Esophagus muscularis mucosa (tissue), 4 donors: ENCODE results near the gene GFAP. TPM values are rescaled to one million over a fixed set of nuclear protein-coding genes. Genes with fewer than 3 reads are reported as not detected.

ENCODE experiments used
- DNase-seq: peaks from one replicate; pipeline ENCODE4 v3.0.0-alpha.2; 2017; ENCODE audit errors: extremely low spot score
- H3K27ac ChIP-seq, 4 donors: fragments of 200-600 bp; sonication (generic); replicated peaks in 1 of 4; 1 replicate in 3 of 4; 2 replicates in 1 of 4; pipeline ENCODE4 v1.5.1; 2016 to 2019; ENCODE audit warnings: mild to moderate bottlenecking in 1 of 4
- H3K27me3 ChIP-seq, 4 donors: fragments of 200-600 bp; sonication (generic); one replicate each; pipeline versions ENCODE4 v1.5.1 to v1.6.0; 2016 to 2019
- H3K36me3 ChIP-seq, 4 donors: fragments of 200-600 bp; sonication (generic); one replicate each; pipeline ENCODE4 v1.5.1; 2016 to 2019
- H3K4me1 ChIP-seq, 4 donors: fragments of 200-600 bp; sonication (generic); one replicate each; pipeline ENCODE4 v1.5.1; 2016 to 2019
- H3K4me3 ChIP-seq, 4 donors: fragments of 200-600 bp; sonication (generic); 1 replicate in 2 of 4; 2 replicates in 2 of 4; pipeline ENCODE4 v1.5.1; 2016 to 2019; ENCODE audit warnings: mild to moderate bottlenecking in 4 of 4, moderate library complexity in 1 of 4
- H3K9me3 ChIP-seq, 4 donors: fragments of 200-600 bp; sonication (generic); 1 replicate in 3 of 4; 2 replicates in 1 of 4; pipeline ENCODE4 v1.5.1; 2016 to 2019
- EP300 ChIP-seq: sonication (generic); formaldehyde crosslinking; IDR thresholded peaks from one replicate; pipeline ENCODE4 v1.6.1; 2017; ENCODE audit warnings: antibody characterized with exemption
- POLR2A ChIP-seq: fragments of 450-650 bp; IDR thresholded peaks from one replicate; pipeline ENCODE4 v1.6.1; 2017; ENCODE audit warnings: antibody characterized with exemption, moderate library complexity, mild to moderate bottlenecking, low read depth
- POLR2AphosphoS5 ChIP-seq, 2 donors: sonication (generic); formaldehyde crosslinking; IDR thresholded peaks; one replicate each; pipeline ENCODE4 v1.6.1; 2017; ENCODE audit warnings: antibody characterized with exemption in 2 of 2
- WGBS: methylation state at CpG from one replicate; pipeline ENCODE4 v1.1.5; 2018; 5-methylcytosine and 5-hydroxymethylcytosine counted together
- intact Hi-C: fragments of 100-400 bp; cut with DNase I; formaldehyde crosslinking; loops from one replicate; pipeline ENCODE4 v1.15.1; 2023
- total RNA-seq, 4 donors: library from RNA; depleted of rRNA; stranded (reverse); fragments of >200 nt; gene quantifications; one replicate each; pipeline versions ENCODE4 v1.1.0 to v1.2.1, GENCODE V29; 2016
- TF ChIP-seq, protein P1 (sequence below), 3 experiments: fragments of 200-600 bp in 2 of 3; fragments of 450-650 bp in 1 of 3; sonication (generic) in 2 of 3; IDR thresholded peaks; one replicate each; pipeline ENCODE4 v1.5.1; 2017 to 2019; ENCODE audit warnings: antibody characterized with exemption in 3 of 3, mild to moderate bottlenecking in 2 of 3, moderate library complexity in 1 of 3

GFAP gene
- total RNA-seq, 4 donors from 2014 or later = 1.2 to 2.8 TPM; not detected in 2

DNA sequence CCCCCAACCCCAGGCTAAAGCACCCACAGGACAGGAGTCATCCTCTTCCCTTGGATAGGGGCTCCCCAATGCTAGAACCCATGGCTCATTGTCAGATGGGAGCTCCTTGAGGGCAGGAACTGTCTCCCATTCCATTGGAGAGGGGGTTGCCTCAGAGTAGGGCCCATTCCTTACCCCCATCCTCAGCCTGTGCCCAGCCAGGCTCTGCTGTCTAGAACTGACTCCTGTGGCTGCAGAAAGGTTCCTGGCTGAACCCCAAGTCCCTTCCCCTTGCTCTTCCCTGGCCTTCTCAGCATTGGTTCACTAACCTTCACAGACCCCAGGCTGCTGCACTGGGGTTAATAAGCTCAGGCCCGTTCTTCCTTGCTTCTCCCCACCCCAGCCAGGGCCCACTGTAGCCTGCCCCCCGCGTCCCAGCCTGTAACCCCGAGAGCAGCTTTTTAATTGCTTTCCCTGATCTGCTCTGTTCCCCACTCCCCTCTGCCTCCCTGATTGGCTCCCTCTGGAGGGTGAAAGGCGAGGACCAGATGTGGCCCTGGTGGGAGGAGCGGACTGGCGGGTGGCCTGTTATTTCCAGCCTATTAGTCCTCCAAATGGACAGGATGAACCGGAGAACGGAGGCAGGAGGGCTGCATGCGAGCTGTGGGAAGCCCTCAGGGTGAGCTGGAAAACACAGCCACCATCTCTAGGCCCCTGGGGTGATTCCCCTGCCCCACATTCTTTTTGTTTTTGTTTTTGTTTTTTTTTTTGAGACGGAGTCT, 6.0 kb upstream of the GFAP start:
- TF ChIP-seq EP300 = no peak
- no peak for TF ChIP-seq POLR2A
- TF ChIP-seq, protein P1, sequence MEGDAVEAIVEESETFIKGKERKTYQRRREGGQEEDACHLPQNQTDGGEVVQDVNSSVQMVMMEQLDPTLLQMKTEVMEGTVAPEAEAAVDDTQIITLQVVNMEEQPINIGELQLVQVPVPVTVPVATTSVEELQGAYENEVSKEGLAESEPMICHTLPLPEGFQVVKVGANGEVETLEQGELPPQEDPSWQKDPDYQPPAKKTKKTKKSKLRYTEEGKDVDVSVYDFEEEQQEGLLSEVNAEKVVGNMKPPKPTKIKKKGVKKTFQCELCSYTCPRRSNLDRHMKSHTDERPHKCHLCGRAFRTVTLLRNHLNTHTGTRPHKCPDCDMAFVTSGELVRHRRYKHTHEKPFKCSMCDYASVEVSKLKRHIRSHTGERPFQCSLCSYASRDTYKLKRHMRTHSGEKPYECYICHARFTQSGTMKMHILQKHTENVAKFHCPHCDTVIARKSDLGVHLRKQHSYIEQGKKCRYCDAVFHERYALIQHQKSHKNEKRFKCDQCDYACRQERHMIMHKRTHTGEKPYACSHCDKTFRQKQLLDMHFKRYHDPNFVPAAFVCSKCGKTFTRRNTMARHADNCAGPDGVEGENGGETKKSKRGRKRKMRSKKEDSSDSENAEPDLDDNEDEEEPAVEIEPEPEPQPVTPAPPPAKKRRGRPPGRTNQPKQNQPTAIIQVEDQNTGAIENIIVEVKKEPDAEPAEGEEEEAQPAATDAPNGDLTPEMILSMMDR (IDR thresholded peaks at IDR 0.05) = no peak
- TF ChIP-seq POLR2AphosphoS5 (IDR thresholded peaks at IDR 0.05) = no peak

DNA sequence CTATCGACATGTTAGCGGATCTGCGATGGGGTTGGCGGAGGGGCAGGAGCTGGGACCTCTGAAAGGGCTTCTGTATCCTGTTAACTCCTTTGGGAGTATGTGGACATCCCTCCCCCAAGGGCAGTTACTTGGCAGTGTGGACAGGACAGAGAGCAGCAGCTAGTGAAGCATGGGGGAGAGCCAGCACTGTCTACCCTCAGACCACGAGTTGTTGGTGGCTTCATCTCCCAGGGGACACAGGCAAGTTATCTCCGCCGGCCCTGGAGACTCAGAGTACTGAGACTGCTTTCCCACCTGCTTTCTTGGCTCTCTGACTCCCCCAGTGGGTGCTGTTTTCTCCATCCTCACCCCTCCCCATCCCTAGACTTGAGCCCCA, 5.3 kb upstream of the GFAP start:
- no peak overlapping the region for H3K27ac ChIP-seq
- no peak for TF ChIP-seq EP300
- TF ChIP-seq, protein P1 (IDR thresholded peaks at IDR 0.05) = no peak
- TF ChIP-seq POLR2AphosphoS5 (IDR thresholded peaks at IDR 0.05) = no peak
- no peak for TF ChIP-seq POLR2A
- no peak for DNase-seq

More for the DNA sequence above, 6.0 kb upstream of the GFAP start:
- 82% methylated on average over 11 of the region's 11 CpGs for WGBS
- no peaks in the 10 kb centered on the region for H3K36me3 ChIP-seq
- intact Hi-C loops = loop anchor here (2.0 to 5.0 kb wide), 3 partner anchors 99 to 211 kb away; partner anchors contain the start of gene PLCD3
- H3K4me3 ChIP-seq = no peak overlapping the region
- H3K27ac ChIP-seq = no peak overlapping the region
- H3K27me3 ChIP-seq = no peaks in the 10 kb centered on the region
- DNase-seq = no peak
- H3K4me1 ChIP-seq = peaks cover 19 to 31% (median 23%) of the 10 kb centered on the region in 4 donors
- H3K9me3 ChIP-seq = no peaks in the 10 kb centered on the region

DNA sequence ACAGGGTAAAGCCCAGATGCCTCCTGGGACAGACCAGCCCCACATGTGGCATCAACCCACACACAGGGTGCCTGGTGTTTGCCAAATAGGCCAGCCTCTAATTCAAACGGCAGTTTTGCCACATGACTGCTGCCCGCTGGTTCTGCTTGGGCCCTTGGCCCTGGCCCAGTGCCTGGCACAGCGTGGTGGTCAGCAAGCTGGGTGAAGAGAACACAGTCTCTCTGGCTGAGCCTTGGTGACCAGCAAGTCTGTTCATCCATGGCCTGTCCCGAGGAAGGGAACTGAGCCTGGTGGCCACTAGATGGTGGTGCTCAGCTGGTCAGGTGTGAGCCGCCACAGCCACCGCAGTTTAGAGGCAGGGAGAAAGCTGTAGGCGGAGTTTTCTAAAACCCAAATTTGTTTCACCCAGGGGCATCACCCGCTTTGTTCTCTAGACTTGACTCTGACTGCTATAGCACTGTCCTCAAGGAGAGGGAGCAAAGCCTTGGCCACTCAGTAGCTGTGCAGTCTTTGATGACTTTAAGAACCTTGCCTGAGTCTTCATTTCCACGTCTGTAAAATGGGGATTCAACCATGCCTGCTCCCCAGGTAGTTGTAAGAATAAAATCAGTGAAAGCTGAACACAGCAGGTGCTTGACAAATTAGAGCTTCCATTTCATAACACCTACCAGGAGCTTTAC, 4.7 kb upstream of the GFAP start:
- 12% methylated on average over 6 of the region's 9 CpGs for WGBS
- no peak for DNase-seq
- peaks cover 0 to 2% (median 0%) of the 10 kb centered on the region in 4 donors for H3K27me3 ChIP-seq
- H3K4me3 ChIP-seq = no peak overlapping the region
- intact Hi-C loops = loop anchor here (2.0 to 5.0 kb wide), 3 partner anchors 101 to 212 kb away; partner anchors contain the start of gene PLCD3
- no peaks in the 10 kb centered on the region for H3K36me3 ChIP-seq
- H3K9me3 ChIP-seq = no peaks in the 10 kb centered on the region
- peak overlapping the region in 1 of 4 donors; percentile 5 for H3K27ac ChIP-seq
- TF ChIP-seq EP300 = no peak
- TF ChIP-seq POLR2AphosphoS5 (IDR thresholded peaks at IDR 0.05) = peak in 1 of 2 donors; percentile 66
- no peak for TF ChIP-seq POLR2A
- TF ChIP-seq, protein P1 (IDR thresholded peaks at IDR 0.05) = peak; percentile 81 to 94 (median 88)
- peaks cover 25 to 36% (median 29%) of the 10 kb centered on the region in 4 donors for H3K4me1 ChIP-seq

More for the DNA sequence above, 5.3 kb upstream of the GFAP start:
- 79% methylated on average over 6 of the region's 7 CpGs for whole genome bisulfite sequencing
- Histone ChIP-seq H3K9me3 (no peaks in the 10 kb centered on the region), H3K4me3 (no peak overlapping the region), H3K27me3 (no peaks in the 10 kb centered on the region), H3K36me3 (no peaks in the 10 kb centered on the region), H3K4me1 (peaks cover 25 to 36% (median 29%) of the 10 kb centered on the region in 4 donors)
- intact Hi-C loops = loop anchor here (2.0 to 5.0 kb wide), 3 partner anchors 100 to 212 kb away; partner anchors contain the start of gene PLCD3

DNA sequence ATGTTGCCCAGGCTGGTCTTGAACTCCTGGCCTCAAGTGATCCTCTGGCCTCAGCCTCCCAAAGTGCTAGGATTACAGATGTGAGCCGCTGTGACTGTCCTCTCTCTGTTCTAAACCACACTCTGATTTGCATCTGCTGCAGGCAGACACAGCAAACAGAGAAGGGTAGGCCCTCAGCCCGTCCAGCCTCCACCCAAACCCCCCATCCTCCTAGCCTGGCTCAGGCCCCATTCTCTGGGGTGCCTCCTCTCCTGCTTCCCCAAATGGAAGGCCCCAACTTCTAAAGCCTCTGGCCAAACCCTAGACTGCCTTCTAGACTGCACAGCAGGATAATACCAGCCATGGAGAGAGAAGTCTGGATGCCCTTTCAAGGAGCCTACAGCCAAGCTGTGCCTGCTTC, 4.1 kb upstream of the GFAP start:
- no peak for TF ChIP-seq POLR2AphosphoS5 (IDR thresholded peaks at IDR 0.05)
- TF ChIP-seq EP300 = no peak
- TF ChIP-seq POLR2A = no peak
- TF ChIP-seq, protein P1 (IDR thresholded peaks at IDR 0.05) = no peak
- H3K9me3 ChIP-seq = no peaks in the 10 kb centered on the region
- DNase-seq = no peak
- H3K4me1 ChIP-seq = peaks cover 25 to 36% (median 29%) of the 10 kb centered on the region in 4 donors
- intact Hi-C loops = no loop called here
- H3K27ac ChIP-seq = peak overlapping the region in 1 of 4 donors; percentile 5
- H3K36me3 ChIP-seq = no peaks in the 10 kb centered on the region
- H3K4me3 ChIP-seq = no peak overlapping the region
- peaks cover 0 to 5% (median 0%) of the 10 kb centered on the region in 4 donors for H3K27me3 ChIP-seq
- WGBS = 90% methylated on average over 1 of the region's 2 CpGs
